ENCODE measurements around the gene RAMACL.

RAMACL gene

GRCh38 chr6:166569206-166569605, 17.3 kb downstream of the RAMACL start:
- no peak overlapping the region for H3K27ac ChIP-seq (ENCODE audit: extremely low read depth, low read depth, low read length)
- H3K4me1 ChIP-seq (ENCODE audit: control insufficient read depth, insufficient read depth, low read length) = peaks cover 8% of the 10 kb centered on the region
- ChIA-PET CTCF (no interaction called here), POLR2A (no interaction called here)
- no peaks in the 10 kb centered on the region for H3K36me3 ChIP-seq (ENCODE audit: control insufficient read depth in 2 of 2, insufficient read depth in 1 of 2, low read length in 2 of 2)
- H3K4me3 ChIP-seq (ENCODE audit: low read depth, low read length) = no peak overlapping the region
- H3K9me3 ChIP-seq (ENCODE audit: control insufficient read depth, insufficient read depth, low read depth, low read length) = no peaks in the 10 kb centered on the region
- no peak for TF ChIP-seq ZNF488 (tag by site-specific recombination; IDR thresholded peaks at IDR 0.05)
- no peak for TF ChIP-seq ZNF202 (tag by site-specific recombination; IDR thresholded peaks at IDR 0.05; ENCODE audit: borderline replicate concordance)

DNA sequence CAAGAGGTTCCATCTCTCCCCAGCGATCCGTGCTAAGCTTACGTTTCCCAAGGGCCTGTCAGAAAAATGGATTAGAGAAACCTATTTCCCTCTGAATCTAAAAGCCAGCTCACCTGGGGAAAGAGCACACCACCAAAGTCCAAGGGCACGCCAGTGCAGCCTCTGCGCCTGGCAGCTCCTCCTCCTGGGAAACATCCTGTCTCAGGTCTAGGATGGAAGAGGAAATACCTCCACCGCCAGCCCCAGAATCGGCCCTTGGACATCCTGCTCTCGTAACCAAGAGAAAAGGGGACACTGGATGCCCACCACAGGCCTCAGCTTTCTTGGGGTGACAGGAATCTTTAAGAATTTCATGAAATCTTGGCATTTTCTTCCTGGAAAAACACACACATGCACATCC, 18.7 kb downstream of the RAMACL start:
- Histone ChIP-seq H3K4me1 (ENCODE audit: control insufficient read depth, insufficient read depth, low read length) (peaks cover 8% of the 10 kb centered on the region), H3K27ac (ENCODE audit: extremely low read depth, low read depth, low read length) (no peak overlapping the region), H3K4me3 (ENCODE audit: low read depth, low read length) (no peak overlapping the region), H3K36me3 (ENCODE audit: control insufficient read depth in 2 of 2, insufficient read depth in 1 of 2, low read length in 2 of 2) (no peaks in the 10 kb centered on the region), H3K9me3 (ENCODE audit: control insufficient read depth, insufficient read depth, low read depth, low read length) (no peaks in the 10 kb centered on the region)
- CTCF ChIA-PET = no interaction called here
- POLR2A ChIA-PET = interaction anchor here (0.6 kb wide), 1 partner anchor 141 kb away, joined by 6 read pairs; no protein-coding TSS in a partner anchor
- no peak for TF ChIP-seq ZBTB10 (tag by site-specific recombination; IDR thresholded peaks at IDR 0.05)
- no peak for TF ChIP-seq ZNF621 (tag by site-specific recombination; IDR thresholded peaks at IDR 0.05)
- TF ChIP-seq ZNF184 (tag by site-specific recombination; IDR thresholded peaks at IDR 0.05) = no peak
- no peak for TF ChIP-seq ZNF37A (tag by site-specific recombination; IDR thresholded peaks at IDR 0.05)
- no peak for TF ChIP-seq HIC1 (tag by site-specific recombination; IDR thresholded peaks at IDR 0.05)
- TF ChIP-seq ZNF571 (tag by site-specific recombination; IDR thresholded peaks at IDR 0.05) = no peak
- TF ChIP-seq, protein P1, sequence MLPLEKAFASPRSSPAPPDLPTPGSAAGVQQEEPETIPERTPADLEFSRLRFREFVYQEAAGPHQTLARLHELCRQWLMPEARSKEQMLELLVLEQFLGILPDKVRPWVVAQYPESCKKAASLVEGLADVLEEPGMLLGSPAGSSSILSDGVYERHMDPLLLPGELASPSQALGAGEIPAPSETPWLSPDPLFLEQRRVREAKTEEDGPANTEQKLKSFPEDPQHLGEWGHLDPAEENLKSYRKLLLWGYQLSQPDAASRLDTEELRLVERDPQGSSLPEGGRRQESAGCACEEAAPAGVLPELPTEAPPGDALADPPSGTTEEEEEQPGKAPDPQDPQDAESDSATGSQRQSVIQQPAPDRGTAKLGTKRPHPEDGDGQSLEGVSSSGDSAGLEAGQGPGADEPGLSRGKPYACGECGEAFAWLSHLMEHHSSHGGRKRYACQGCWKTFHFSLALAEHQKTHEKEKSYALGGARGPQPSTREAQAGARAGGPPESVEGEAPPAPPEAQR (tag by site-specific recombination; IDR thresholded peaks at IDR 0.05) = no peak
- no peak for TF ChIP-seq ZNF792 (tag by site-specific recombination; IDR thresholded peaks at IDR 0.05)
- TF ChIP-seq SP3 (tag by site-specific recombination; IDR thresholded peaks at IDR 0.05) = no peak
- TF ChIP-seq ZNF488 (tag by site-specific recombination; IDR thresholded peaks at IDR 0.05) = no peak
- TF ChIP-seq, protein P2, sequence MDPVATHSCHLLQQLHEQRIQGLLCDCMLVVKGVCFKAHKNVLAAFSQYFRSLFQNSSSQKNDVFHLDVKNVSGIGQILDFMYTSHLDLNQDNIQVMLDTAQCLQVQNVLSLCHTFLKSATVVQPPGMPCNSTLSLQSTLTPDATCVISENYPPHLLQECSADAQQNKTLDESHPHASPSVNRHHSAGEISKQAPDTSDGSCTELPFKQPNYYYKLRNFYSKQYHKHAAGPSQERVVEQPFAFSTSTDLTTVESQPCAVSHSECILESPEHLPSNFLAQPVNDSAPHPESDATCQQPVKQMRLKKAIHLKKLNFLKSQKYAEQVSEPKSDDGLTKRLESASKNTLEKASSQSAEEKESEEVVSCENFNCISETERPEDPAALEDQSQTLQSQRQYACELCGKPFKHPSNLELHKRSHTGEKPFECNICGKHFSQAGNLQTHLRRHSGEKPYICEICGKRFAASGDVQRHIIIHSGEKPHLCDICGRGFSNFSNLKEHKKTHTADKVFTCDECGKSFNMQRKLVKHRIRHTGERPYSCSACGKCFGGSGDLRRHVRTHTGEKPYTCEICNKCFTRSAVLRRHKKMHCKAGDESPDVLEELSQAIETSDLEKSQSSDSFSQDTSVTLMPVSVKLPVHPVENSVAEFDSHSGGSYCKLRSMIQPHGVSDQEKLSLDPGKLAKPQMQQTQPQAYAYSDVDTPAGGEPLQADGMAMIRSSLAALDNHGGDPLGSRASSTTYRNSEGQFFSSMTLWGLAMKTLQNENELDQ (tag by site-specific recombination; IDR thresholded peaks at IDR 0.05; ENCODE audit: low read depth) = no peak
- TF ChIP-seq, protein P3, sequence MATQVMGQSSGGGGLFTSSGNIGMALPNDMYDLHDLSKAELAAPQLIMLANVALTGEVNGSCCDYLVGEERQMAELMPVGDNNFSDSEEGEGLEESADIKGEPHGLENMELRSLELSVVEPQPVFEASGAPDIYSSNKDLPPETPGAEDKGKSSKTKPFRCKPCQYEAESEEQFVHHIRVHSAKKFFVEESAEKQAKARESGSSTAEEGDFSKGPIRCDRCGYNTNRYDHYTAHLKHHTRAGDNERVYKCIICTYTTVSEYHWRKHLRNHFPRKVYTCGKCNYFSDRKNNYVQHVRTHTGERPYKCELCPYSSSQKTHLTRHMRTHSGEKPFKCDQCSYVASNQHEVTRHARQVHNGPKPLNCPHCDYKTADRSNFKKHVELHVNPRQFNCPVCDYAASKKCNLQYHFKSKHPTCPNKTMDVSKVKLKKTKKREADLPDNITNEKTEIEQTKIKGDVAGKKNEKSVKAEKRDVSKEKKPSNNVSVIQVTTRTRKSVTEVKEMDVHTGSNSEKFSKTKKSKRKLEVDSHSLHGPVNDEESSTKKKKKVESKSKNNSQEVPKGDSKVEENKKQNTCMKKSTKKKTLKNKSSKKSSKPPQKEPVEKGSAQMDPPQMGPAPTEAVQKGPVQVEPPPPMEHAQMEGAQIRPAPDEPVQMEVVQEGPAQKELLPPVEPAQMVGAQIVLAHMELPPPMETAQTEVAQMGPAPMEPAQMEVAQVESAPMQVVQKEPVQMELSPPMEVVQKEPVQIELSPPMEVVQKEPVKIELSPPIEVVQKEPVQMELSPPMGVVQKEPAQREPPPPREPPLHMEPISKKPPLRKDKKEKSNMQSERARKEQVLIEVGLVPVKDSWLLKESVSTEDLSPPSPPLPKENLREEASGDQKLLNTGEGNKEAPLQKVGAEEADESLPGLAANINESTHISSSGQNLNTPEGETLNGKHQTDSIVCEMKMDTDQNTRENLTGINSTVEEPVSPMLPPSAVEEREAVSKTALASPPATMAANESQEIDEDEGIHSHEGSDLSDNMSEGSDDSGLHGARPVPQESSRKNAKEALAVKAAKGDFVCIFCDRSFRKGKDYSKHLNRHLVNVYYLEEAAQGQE (tag by site-specific recombination; IDR thresholded peaks at IDR 0.05) = no peak
- no peak for TF ChIP-seq EGR2 (tag by site-specific recombination; IDR thresholded peaks at IDR 0.05; ENCODE audit: low read depth)
- TF ChIP-seq GLIS2 (tag by site-specific recombination; IDR thresholded peaks at IDR 0.05) = no peak
- no peak for TF ChIP-seq RBAK (tag by site-specific recombination; IDR thresholded peaks at IDR 0.05)
- TF ChIP-seq ZNF112 (tag by site-specific recombination; IDR thresholded peaks at IDR 0.05) = no peak
- TF ChIP-seq ZNF423 (tag by site-specific recombination; IDR thresholded peaks at IDR 0.05) = no peak
